Type B pancreatic cell (in vitro differentiated cells): Measurements from ENCODE around the gene PPARA. TPM values are rescaled to one million over a fixed set of nuclear protein-coding genes. Genes with fewer than 3 reads are reported as not detected.

Experiments used
- DNase-seq: peaks from one replicate; pipeline ENCODE4 v3.0.0; 2021; ENCODE audit warnings: mixed read lengths; ENCODE audit not compliant: unreplicated experiment; ENCODE audit errors: extremely low spot score
- H3K27ac Mint-ChIP-seq: 2 replicates; pipeline ENCODE4 v1.8.0; 2021; ENCODE audit warnings: mild to moderate bottlenecking, mixed read lengths
- H3K27me3 Mint-ChIP-seq: 2 replicates; pipeline ENCODE4 v1.8.0; 2021; ENCODE audit warnings: mixed read lengths
- H3K36me3 Mint-ChIP-seq: 2 replicates; pipeline ENCODE4 v1.8.0; 2021; ENCODE audit warnings: mixed read lengths
- H3K4me1 Mint-ChIP-seq: one replicate; pipeline ENCODE4 v1.8.0; 2021; ENCODE audit warnings: mixed read lengths; ENCODE audit not compliant: unreplicated experiment
- H3K4me3 Mint-ChIP-seq: 2 replicates; pipeline ENCODE4 v1.8.0; 2021; ENCODE audit warnings: mild to moderate bottlenecking, mixed read lengths
- H3K9me3 Mint-ChIP-seq: 2 replicates; pipeline ENCODE4 v1.8.0; 2021; ENCODE audit warnings: mixed read lengths
- CTCF ChIP-seq: fragments of 200-600 bp; sonication (generic); conservative IDR thresholded peaks from 2 replicates; pipeline ENCODE4 v1.5.0; 2021; ENCODE audit warnings: antibody characterized with exemption, mild to moderate bottlenecking
- total RNA-seq: library from RNA; stranded (reverse); gene quantifications from 2 replicates; pipeline ENCODE4 v1.2.1, GENCODE V29; 2021; ENCODE audit warnings: low replicate concordance

PPARA gene
- total RNA-seq, 1 donor from 2014 or later, result 22.7 TPM

GRCh38 chr22:46213052-46213451 lies 62.7 kb downstream of the PPARA start:
- Mint-ChIP-seq H3K27me3 (no peaks in the 10 kb centered on the region), H3K36me3 (peaks cover 37% of the 10 kb centered on the region), H3K4me1 (no peaks in the 10 kb centered on the region), H3K27ac (no peak overlapping the region), H3K9me3 (peaks cover 14% of the 10 kb centered on the region), H3K4me3 (no peak overlapping the region)
- no peak for DNase-seq
- TF ChIP-seq CTCF, result no peak

GRCh38 chr22:46214149-46214548 lies 63.8 kb downstream of the PPARA start:
- Mint-ChIP-seq H3K4me1 (no peaks in the 10 kb centered on the region), H3K4me3 (no peak overlapping the region), H3K9me3 (peaks cover 6% of the 10 kb centered on the region), H3K27ac (no peak overlapping the region), H3K27me3 (no peaks in the 10 kb centered on the region), H3K36me3 (peaks cover 32% of the 10 kb centered on the region)
- DNase-seq, result no peak
- TF ChIP-seq CTCF, result no peak

- no peak overlapping the region for H3K27ac Mint-ChIP-seq
- no peaks in the 10 kb centered on the region for H3K27me3 Mint-ChIP-seq
- no peak overlapping the region for H3K4me3 Mint-ChIP-seq
- DNase-seq, result no peak
- no peaks in the 10 kb centered on the region for H3K4me1 Mint-ChIP-seq
- peaks cover 4% of the 10 kb centered on the region for H3K9me3 Mint-ChIP-seq
- H3K36me3 Mint-ChIP-seq, result peaks cover 32% of the 10 kb centered on the region
- no peak for TF ChIP-seq CTCF
These were observed 64.3 kb downstream of the PPARA start for GRCh38 chr22:46214616-46215015.

- peaks cover 22% of the 10 kb centered on the region for H3K36me3 Mint-ChIP-seq
- no peaks in the 10 kb centered on the region for H3K27me3 Mint-ChIP-seq
- H3K4me1 Mint-ChIP-seq, result peaks cover 3% of the 10 kb centered on the region
- no peak overlapping the region for H3K27ac Mint-ChIP-seq
- DNase-seq, result no peak
- no peak overlapping the region for H3K4me3 Mint-ChIP-seq
- H3K9me3 Mint-ChIP-seq, result no peaks in the 10 kb centered on the region
- TF ChIP-seq CTCF, result no peak
These were observed 69.3 kb downstream of the PPARA start for GRCh38 chr22:46219636-46220035.

GRCh38 chr22:46220921-46221320 lies 70.6 kb downstream of the PPARA start:
- no peak for TF ChIP-seq CTCF
- Mint-ChIP-seq H3K4me3 (no peak overlapping the region), H3K27me3 (no peaks in the 10 kb centered on the region), H3K4me1 (peaks cover 4% of the 10 kb centered on the region), H3K27ac (no peak overlapping the region), H3K36me3 (peaks cover 25% of the 10 kb centered on the region), H3K9me3 (no peaks in the 10 kb centered on the region)
- no peak for DNase-seq
